ENCODE data around the gene DHX34.

DNA sequence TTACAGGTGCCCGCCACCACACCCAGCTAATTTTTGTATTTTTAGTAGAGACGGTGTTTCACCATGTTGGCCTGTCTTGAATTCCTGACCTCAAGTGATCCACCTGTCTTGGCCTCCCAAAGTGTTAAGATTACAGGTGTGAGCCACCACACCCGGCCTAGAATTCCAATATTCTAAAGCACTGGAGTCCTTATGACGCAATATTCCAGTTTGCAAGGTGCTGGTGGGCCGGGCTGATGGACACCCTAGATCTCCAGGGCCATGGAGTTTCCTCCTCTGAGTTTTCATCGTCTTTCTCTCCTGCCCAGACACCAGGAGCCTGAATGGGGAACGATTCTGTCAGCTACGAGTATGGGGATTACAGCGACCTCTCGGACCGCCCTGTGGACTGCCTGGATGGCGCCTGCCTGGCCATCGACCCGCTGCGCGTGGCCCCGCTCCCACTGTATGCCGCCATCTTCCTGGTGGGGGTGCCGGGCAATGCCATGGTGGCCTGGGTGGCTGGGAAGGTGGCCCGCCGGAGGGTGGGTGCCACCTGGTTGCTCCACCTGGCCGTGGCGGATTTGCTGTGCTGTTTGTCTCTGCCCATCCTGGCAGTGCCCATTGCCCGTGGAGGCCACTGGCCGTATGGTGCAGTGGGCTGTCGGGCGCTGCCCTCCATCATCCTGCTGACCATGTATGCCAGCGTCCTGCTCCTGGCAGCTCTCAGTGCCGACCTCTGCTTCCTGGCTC lies 8.5 kb upstream of the DHX34 start:
- TF ChIP-seq, protein P1, sequence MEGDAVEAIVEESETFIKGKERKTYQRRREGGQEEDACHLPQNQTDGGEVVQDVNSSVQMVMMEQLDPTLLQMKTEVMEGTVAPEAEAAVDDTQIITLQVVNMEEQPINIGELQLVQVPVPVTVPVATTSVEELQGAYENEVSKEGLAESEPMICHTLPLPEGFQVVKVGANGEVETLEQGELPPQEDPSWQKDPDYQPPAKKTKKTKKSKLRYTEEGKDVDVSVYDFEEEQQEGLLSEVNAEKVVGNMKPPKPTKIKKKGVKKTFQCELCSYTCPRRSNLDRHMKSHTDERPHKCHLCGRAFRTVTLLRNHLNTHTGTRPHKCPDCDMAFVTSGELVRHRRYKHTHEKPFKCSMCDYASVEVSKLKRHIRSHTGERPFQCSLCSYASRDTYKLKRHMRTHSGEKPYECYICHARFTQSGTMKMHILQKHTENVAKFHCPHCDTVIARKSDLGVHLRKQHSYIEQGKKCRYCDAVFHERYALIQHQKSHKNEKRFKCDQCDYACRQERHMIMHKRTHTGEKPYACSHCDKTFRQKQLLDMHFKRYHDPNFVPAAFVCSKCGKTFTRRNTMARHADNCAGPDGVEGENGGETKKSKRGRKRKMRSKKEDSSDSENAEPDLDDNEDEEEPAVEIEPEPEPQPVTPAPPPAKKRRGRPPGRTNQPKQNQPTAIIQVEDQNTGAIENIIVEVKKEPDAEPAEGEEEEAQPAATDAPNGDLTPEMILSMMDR (IDR thresholded peaks at IDR 0.05; ENCODE audit: low read length) = no peak
- no peak for TF ChIP-seq EZH2phosphoT487 (IDR thresholded peaks at IDR 0.05; ENCODE audit: low read length)

All from MM.1S (cell line).